GM21529 (cell line): ENCODE results near the gene FBN2.
"Not testable (repeated sequence)": the region's sequence is repeated elsewhere in the genome, so short reads cannot be mapped to it uniquely, and the experiment has no call there.

Experiments used
- ATAC-seq: cut with Tn5 transposase; IDR thresholded peaks from one replicate; pipeline ENCODE4 v1.9.1; 2021; ENCODE audit not compliant: unreplicated experiment

Gene FBN2

DNA sequence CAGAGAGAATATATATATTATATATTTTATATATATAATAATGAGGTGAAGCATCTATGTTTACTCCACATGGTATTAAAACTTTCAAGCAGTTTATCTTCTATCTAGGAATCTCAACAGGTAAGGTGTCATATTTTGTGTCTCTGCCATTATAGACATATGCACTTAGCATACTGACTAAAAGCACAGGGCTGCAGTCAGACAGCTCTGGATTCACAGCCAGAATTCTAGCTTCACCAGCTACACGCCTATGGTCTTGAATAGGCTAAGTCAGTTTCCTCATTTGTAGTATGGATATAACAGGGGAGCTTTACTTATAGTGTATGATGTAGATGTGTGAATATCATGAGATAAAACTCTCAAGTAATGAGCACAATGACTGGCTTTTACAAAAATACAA, 57.9 kb downstream of the FBN2 start:
- no peak for ATAC-seq

DNA sequence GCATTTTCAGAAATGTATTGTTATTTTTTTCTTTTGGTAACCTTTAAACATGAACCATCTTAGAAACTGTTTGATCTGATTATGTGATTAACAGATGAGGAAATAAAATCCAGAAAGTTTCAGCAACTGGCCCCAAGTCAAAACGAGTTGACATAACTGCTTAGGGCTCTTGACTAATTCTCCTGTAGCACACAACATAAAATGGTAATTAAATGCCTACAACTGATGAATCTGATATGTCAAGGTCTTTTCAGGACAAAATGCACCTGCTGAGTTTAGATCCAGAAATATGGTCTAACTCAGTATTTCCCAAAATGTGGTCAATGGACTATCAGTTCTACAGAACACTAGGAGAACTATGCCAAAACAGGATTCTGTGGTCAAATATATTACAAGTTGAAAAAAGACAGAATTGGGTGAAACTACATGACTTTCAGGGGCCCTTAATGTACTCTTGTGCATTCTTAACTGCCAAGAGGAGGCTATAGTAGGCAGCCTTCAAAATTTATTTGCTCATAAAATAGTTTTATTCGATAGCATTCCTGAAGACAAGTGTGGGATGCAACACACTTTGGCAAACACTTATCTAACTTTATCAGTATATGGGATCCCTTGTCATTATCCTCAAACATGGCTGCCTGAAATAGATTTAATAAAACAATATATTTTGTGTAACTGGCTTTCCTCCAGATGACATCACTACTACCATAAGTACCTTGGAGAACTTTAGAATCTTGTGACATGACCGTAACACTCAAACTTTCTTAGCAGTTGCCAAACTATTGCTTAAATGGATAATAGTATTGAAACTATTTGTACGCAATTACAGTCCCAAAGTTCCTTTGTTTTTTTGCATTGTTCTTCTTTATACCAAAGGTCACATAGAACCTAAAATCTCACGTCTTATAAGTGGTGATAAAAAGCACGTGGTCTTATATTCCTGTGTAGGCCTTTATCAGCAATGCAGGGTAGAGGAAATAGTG, 59.4 kb downstream of the FBN2 start:
- ATAC-seq = no peak

DNA sequence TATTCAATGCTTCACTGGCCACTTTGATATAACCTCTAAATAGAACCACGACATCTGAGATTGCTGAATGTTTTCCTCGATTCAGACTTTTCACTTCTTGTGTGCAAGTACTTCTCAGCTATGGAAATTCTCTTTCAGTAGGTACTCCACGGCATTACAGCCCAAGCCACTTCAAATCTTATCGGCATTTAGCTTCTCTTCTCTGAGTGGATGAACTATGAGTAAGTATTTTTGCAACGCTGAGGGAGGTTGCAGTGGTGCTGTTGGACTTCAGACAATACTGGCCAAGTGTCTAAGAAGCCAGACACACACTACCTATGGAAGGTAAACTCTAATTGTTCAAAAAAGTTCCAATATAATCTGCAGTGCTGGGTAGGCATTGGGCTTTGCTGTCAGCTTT, 60.1 kb downstream of the FBN2 start:
- ATAC-seq = no peak

DNA sequence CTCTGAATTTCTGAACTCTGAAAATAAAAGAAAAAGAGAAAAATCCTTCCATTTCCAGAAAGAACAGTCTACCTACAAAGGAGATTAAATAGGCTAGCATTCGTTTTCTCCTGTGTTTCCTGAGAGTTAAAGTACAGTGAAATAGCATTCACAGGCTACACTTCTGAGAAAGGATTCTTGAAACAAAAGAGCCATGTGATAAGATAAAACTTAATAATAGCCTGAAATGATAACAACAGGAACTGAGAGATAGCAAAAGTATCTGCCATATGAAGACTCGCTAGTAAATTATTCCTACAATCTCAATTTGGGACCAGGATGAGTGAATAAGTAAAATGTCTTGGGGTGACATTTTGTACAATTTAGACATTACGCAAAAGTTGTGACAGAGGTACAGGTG, 62.4 kb downstream of the FBN2 start:
- ATAC-seq = no peak

DNA sequence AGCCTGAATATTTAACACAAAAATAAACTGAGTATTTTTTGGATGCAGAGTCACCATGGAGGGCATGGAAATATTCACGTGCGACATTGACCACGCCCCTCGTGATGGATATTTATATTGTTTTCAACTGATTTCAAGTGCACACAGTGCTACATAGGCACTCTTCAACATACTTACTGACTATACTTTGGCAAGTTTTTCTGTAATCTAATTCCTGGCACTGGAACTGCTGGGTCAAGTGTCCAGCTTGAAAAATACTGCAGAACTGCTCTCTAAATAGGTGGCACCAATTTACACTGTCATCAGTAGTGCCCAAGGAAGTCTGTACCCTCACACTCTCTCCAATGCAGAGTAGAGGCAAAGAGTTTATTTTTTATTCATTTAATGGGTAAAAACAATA, 65.1 kb downstream of the FBN2 start:
- ATAC-seq = no peak

DNA sequence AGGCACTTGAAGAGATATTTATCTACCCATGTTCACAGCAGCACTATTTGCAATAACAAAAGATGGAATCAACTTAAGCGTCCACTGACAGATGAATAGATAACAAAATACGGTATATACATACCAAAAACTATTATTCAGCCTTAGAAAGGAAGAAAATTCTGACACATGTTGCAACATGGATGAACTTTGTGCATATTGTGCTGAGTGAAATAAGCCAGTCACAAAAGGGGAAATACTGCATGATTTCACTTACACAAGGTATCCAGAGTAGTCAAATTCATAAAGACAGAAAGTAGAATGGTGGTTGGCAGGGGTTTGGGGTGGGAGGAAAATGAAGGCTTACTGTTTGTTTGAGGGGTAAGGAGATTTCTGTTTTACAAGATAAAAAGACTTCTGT, 66.0 kb downstream of the FBN2 start:
- no peak for ATAC-seq

DNA sequence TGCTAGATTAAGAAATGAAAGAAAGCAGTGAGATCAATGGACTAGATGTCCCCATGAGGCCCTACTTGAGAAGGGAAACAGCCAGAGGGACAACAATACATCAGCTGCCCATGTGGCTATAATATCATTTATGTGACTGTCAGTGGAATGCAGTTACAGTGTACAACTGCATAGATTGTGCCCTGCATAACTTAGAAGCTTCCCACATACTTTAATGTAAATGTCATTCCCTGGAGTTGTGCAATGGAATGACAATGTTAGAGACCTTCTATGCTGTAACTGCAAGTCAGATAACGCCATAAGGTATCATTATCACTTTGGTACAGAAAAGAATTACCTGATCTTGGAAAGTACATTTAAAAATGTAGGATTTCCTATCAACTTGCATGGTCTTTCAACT, 67.4 kb downstream of the FBN2 start:
- ATAC-seq = no peak

DNA sequence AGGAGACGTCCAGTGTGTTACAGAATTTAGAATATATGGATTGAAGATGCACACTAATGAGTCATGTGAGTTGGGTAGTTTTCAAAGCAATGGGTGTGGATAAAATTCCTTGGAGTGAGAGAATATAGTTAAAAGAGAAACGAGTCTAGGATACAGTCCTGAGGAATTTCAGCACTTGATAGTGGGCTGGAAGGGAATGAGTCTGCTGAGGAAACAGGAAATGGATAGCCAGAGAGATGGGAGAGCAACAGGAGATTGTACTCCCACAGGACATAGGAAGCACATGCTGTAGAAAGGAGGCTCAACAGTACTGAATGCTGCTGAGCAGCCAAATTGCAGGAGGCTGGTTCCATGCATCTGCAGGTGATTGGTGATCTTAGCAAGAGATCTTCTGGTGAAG, 68.1 kb downstream of the FBN2 start:
- ATAC-seq = no peak

DNA sequence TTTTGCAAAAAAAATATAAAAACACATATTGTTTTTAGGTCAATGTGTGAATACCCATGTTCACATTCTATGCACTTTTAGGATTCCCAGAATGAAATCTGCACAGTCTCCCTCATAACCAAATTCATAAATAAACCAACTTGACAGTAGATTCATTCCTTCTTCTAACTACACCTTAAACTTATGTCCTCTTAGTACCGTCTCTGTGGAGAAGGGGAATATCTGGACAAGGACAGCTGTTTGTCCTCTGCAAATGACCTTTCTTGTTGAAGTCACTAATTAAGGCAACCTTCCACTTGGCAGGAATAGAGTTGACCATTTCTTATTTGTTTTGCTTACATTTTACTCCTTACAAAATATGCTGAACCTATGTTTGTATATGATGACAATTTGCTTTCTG, 71.1 kb downstream of the FBN2 start:
- ATAC-seq = no peak

DNA sequence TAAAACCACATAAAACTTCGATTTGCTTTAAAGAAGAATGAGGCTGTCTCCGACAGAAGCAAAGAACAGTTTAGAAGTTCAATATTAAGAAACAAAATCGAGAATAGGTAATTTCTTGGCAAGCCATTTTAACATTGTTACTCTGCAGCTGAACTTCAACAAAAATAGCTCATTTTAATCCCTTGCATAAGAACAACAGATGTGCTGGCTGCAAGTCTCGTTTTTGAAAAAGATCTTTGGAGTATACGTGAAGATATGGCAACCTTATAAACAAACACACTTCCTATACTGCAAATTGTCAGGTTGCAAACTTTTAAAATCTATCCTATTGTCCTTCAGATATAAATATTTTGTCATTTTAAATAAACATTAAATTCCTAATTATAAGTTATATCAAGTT, 71.5 kb downstream of the FBN2 start:
- no peak for ATAC-seq

DNA sequence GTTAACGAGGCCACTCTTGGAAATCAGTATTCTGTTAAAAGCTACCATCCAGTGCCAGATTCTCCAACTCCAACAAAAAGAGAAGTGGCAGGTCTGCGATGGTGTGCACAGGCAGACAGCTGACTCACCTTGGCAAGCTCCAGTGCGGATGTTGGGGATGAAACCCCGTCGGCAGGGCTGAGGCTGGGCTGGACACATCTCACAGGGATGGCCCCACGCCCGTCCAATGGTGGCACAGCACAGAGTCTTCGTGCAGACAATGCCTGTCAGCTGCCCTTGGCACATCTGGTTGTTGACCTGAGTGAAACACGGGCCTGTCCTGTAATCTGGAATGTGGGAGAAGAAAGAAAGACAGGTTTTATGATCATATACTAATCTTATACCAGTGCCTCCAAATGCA, 73.4 kb downstream of the FBN2 start:
- ATAC-seq = no peak

DNA sequence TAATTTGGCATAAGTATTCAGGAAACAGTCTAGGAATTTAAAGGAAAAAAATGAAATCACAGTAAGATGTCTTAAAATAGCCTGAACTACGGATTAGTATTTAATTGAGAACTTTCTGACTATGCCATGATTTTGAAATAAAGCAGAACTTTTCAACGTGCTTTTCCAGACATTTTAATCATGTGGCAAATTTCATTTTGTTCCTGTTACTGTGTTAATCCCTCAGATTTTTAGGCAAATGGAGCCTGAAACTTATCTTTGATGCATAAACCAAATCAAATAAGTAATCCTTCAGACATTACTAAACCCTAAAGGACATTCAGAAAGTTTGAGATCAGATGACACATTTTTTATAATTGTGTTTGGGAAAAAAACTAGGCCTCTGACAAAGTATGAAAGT, 75.7 kb downstream of the FBN2 start:
- ATAC-seq = no peak

DNA sequence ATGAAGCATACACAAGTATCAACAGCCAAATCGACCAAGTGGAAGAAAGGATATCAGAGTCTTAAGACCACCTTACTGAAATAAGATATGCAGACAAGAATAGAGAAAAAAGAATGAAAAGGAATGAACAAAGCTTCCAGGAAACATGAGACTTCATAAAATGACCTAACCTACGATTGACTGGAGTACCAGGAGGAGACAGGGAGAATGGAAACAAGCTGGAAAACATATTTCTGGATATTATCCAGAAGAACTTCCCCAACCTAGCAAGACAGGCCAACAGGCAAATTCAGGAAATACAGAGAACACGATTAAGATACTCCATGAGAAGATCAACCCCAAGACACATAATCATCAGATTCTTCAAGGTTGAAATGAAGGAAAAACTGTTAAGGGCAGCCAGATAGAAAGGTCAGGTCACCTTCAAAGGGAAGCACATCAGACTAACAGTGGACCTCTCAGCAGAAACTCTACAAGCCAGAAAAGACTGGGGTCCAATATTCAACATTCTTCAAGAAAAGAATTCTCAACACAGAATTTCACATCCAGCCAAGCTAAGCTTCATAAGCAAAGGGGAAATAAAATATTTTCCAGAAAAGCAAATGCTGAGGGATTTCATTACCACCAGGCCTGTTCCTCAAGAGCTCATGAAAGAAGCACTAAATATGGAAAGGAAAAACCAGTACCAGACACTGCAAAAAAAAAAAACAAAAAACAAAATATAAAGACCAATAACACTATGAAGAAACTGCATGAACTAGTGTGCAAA, 80.7 kb downstream of the FBN2 start:
- ATAC-seq = not testable (repeated sequence)

DNA sequence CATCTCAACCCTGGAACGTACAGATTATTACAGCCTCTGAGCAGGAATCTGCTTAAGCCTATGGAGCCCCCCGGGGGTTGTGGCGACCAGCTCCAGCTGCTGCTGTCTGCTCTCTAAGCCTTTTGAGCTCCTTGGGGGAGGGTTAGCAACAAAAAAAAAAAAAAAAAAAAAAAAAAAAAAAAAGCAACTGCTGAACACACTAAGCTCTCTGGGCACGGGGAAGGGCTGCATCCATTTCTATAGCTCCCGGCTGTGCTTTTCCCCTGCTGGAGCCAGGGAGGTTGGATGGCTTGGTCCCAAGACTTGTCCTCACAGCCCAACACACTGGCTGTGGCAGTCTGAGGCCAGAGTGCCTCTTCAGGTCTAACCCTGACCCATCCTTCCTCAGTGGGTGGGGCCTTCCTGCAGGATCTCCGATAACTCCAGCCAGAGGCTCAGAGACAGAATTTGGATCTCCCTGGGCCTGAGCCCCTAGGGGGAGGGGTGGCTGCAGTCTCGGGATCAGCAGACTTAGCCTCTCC, 82.1 kb downstream of the FBN2 start:
- ATAC-seq = no peak

DNA sequence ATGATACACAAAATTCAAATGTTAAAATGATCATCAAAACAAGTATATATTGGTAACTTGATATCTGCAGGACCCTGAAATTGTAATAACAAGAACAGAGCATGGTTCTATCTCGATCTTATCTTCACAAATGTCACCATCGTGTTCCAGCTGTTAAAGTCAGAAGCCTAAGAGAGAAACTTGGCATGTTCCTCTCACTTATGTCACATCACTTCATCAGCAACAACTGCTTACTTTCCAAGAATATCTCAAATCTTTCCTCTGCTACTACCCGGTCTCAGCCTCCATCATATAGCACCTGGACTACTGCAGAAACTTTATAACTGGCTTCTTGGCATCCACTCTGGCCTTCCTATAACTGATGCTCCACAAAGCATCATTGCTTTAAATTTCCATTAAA, 84.9 kb downstream of the FBN2 start:
- no peak for ATAC-seq

DNA sequence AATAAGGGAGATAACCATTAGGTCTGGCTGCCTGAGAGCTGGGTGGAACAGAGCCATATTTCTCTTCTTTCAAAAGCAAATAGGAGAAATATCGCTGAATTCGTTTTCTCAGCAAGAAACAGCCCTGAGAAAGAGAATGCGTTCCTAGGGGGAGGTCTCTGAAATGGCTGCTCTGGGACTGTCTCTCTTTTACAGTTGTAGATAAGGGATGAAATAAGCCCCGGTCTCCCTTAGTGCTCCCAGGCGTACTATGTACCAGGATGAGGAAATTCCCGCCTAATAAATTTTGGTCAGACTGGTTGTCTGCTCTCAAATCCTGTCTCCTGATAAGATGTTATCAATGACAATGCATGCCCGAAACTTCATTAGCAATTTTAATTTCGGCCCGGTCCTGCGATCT, 90.8 kb downstream of the FBN2 start:
- ATAC-seq = not testable (repeated sequence)

DNA sequence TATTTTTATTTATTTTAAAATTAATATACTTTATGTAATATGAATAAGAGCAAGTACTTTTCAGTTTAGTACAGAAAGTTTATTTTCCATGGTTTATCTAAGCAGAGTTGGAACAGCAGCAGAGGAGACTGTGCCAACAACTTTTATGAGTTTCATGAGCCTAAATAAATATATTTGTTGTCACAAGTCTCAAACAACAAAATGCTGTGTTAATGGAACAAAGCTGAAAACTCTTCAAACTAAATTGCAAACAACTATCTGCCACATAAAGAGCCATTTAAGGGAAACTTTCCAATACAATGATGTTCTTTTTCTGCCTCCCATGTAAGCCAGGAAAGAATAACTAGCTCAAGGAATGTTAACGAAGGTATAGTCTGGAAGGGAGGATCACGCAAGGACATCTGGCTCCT, 96.1 kb downstream of the FBN2 start:
- ATAC-seq = no peak

DNA sequence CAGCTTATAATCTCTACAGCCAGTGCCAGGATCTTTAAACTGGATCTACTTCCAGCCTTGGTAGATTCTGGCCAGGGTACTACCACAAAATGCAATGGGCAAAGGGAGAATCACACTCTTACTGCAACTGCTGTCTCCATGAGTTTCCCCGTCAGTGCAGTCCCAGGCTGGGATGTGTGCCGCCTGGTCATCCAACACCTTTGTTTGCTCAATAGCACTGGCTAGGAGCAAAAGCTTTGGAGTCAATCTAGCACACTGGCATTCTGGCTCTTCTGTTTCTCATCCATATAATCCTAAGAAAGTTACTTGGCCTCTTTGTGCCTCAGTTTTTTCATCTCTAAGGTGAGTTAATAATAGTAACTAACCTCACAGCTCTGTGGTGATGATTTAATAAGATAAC, 96.9 kb downstream of the FBN2 start:
- ATAC-seq = no peak

DNA sequence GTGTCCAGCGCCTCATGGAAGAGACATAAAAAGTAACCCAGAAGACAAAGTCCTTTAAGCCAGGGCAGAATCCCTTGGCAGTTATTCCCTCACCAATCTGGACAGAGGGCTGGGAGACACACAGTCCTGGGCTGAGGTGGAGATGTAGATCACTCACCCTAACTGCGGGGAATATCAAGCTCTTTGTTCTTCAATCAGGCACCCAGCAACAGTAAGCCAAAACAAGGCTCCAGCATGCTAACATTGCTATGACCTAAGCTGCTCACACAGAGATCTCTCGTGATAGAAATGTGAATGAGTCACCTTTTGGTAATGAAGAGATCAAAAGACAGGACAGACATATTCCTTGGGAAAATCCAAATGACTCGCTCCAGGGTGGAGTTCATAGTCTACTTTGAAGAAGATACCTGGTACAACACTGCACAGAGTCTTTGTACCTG, 101.3 kb downstream of the FBN2 start:
- ATAC-seq = no peak

DNA sequence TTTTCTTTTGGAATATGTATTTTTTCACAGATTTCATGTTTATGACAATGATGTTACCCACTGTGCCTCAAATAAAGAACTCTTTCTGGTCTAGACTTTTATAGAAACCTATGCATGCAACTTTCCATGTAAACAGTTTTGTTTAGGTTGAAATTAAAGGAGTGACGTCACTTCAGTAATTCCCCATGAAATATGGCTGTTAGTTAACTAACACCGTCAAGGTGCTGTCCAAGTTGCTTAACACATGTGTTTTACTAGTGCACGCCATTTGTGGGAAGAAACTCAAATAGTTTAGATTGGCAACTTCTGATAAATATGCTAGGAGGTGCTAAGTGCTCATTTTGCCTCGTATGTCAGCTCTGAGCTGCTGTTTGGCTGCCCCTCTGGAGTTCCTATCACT, 102.2 kb downstream of the FBN2 start:
- ATAC-seq = no peak

DNA sequence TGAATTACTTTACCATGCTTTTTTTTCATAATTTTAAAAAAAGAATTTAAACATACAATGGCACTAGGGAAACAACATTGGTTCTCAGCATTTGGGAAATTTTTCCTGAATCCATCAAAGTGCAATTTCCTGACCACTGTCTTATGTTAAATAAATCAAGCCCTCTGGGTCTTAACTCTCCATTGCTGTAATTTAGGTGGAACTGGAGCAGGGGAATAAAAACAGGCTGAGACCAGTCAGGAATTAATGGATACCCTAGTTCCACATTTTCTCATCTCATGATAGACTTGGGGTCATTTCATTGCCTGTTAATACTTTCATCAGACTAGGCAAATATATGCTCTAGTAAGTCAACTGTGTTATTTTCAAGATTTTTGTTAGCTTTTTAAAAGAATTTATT, 103.1 kb downstream of the FBN2 start:
- ATAC-seq = no peak

DNA sequence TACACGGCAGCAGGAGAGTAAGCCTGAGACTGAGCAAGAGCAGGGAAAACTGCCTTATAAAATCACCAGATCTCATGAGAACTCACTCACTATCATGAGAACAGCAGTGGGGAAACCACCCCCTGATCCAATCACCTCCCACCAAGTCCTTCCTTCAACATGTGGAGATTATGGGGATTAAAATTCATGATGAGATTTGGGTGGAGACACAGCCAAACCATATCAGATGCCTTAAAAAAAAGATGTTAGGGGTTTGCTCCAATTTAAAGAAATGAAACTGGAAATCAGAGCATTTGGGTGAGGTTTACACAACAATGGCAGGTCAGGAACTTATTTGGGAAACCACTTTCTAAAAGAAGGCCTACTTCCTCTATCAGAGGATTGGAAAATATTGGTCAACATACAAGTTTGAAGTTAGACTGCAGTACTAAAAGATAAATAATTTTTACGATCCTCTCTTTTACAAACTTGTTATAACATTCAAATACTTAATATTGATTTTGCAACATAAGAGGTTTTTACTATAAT, 105.1 kb downstream of the FBN2 start:
- no peak for ATAC-seq
